ENCODE results near the gene KRTAP10-8. TPM values are rescaled to one million over a fixed set of nuclear protein-coding genes. Genes with fewer than 3 reads are reported as not detected.

Gene KRTAP10-8
- total RNA-seq, 4 donors from 2014 or later = not detected

GRCh38 chr21:44618909-44619308 is 7.0 kb downstream of the KRTAP10-8 start:
- no peak overlapping the region for H3K27ac ChIP-seq
- intact Hi-C loops (cut with DNase I; ENCODE audit: low total_unique reads) (no loop called here), in situ Hi-C loops (cut with MboI; ENCODE audit: low sequenced_read_pairs in 4 of 4) (no loop called here)
- ATAC-seq (no peak), DNase-seq (no peak)
- no peaks in the 10 kb centered on the region for H3K36me3 ChIP-seq
- H3K4me3 ChIP-seq = no peak overlapping the region
- H3K27me3 ChIP-seq = peaks cover 2 to 5% (median 2%) of the 10 kb centered on the region in 3 donors
- H3K4me1 ChIP-seq = no peaks in the 10 kb centered on the region
- no peaks in the 10 kb centered on the region for H3K9me3 ChIP-seq
- TF ChIP-seq CTCF (IDR thresholded peaks at IDR 0.05 in 4 of 5, conservative IDR thresholded peaks at IDR 0.05 in 1 of 5) (no peak), POLR2A (IDR thresholded peaks at IDR 0.05) (no peak)

- no peak for ATAC-seq
- H3K9me3 ChIP-seq = no peaks in the 10 kb centered on the region
- intact Hi-C loops (cut with DNase I; ENCODE audit: low total_unique reads) = no loop called here
- in situ Hi-C loops (cut with MboI; ENCODE audit: low sequenced_read_pairs in 4 of 4) = no loop called here
- no peaks in the 10 kb centered on the region for H3K4me1 ChIP-seq
- H3K4me3 ChIP-seq = no peak overlapping the region
- H3K36me3 ChIP-seq = no peaks in the 10 kb centered on the region
- no peak for DNase-seq
- no peak for TF ChIP-seq POLR2A (IDR thresholded peaks at IDR 0.05)
- no peak for TF ChIP-seq CTCF (IDR thresholded peaks at IDR 0.05 in 4 of 5, conservative IDR thresholded peaks at IDR 0.05 in 1 of 5)
- peaks cover 0 to 4% (median 2%) of the 10 kb centered on the region in 3 donors for H3K27me3 ChIP-seq
- H3K27ac ChIP-seq = no peak overlapping the region
Measured at GRCh38 chr21:44619886-44620285, 8.0 kb downstream of the KRTAP10-8 start.

GRCh38 chr21:44623575-44623974 is 11.7 kb downstream of the KRTAP10-8 start:
- H3K27me3 ChIP-seq = peaks cover 0 to 14% (median 9%) of the 10 kb centered on the region in 3 donors
- ATAC-seq (no peak), DNase-seq (no peak)
- TF ChIP-seq POLR2A (IDR thresholded peaks at IDR 0.05) (no peak), CTCF (IDR thresholded peaks at IDR 0.05 in 4 of 5, conservative IDR thresholded peaks at IDR 0.05 in 1 of 5) (no peak)
- intact Hi-C loops (cut with DNase I; ENCODE audit: low total_unique reads) (no loop called here), in situ Hi-C loops (cut with MboI; ENCODE audit: low sequenced_read_pairs in 4 of 4) (no loop called here)
- no peak overlapping the region for H3K27ac ChIP-seq
- H3K4me1 ChIP-seq = no peaks in the 10 kb centered on the region
- no peaks in the 10 kb centered on the region for H3K36me3 ChIP-seq
- no peaks in the 10 kb centered on the region for H3K9me3 ChIP-seq
- no peak overlapping the region for H3K4me3 ChIP-seq

GRCh38 chr21:44625756-44626155 is 13.9 kb downstream of the KRTAP10-8 start:
- intact Hi-C loops (cut with DNase I; ENCODE audit: low total_unique reads) = no loop called here

More at GRCh38 chr21:44625756-44626155, 13.9 kb downstream of the KRTAP10-8 start:
- ATAC-seq (no peak), DNase-seq (no peak)
- Histone ChIP-seq H3K27me3 (peaks cover 0 to 16% (median 14%) of the 10 kb centered on the region in 3 donors), H3K27ac (no peak overlapping the region), H3K9me3 (no peaks in the 10 kb centered on the region), H3K4me1 (no peaks in the 10 kb centered on the region), H3K36me3 (no peaks in the 10 kb centered on the region), H3K4me3 (no peak overlapping the region)
- in situ Hi-C loops (cut with MboI; ENCODE audit: low sequenced_read_pairs in 4 of 4) = no loop called here
- TF ChIP-seq POLR2A (IDR thresholded peaks at IDR 0.05) (no peak), CTCF (IDR thresholded peaks at IDR 0.05 in 4 of 5, conservative IDR thresholded peaks at IDR 0.05 in 1 of 5) (no peak)

Measured in gastrocnemius medialis (tissue), 4 donors.